ENCODE measurements around the gene TANC2. TPM values are rescaled to one million over a fixed set of nuclear protein-coding genes. Genes with fewer than 3 reads are reported as not detected.

The TANC2 gene
- total and polyA plus RNA-seq, 9 of the 15 experiments (the other 6 are each of a cell fraction or from before 2014, with no cell fraction given), result 0.46 to 7.8 (median 4.5) TPM

GRCh38 chr17:62927083-62927482 is 39.0 kb upstream of the TANC2 start:
- POLR2A ChIA-PET, result interaction anchor here (0.6 kb wide), 1 partner anchor 61 kb away, joined by 3 read pairs; no protein-coding TSS in a partner anchor

GRCh38 chr17:62929320-62929719 is 36.7 kb upstream of the TANC2 start:
- CTCF ChIA-PET (ENCODE audit: low intra/inter-chr PET ratio), result no interaction called here
- ATAC-seq, result no peak
- Histone ChIP-seq H3K27ac (ENCODE audit: extremely low read depth, low read depth, low read length) (no peak overlapping the region), H3K9me1 (ENCODE audit: control insufficient read depth, insufficient read depth, low read length) (no peaks in the 10 kb centered on the region), H3K9me3 (replicated peaks; ENCODE audit: control insufficient read depth, insufficient read depth, low read depth, low read length) (no peaks in the 10 kb centered on the region), H3K4me2 (ENCODE audit: insufficient read depth, low read length) (no peak overlapping the region), H2AFZ (ENCODE audit: low read depth, low read length) (no peak overlapping the region), H3K4me1 (replicated peaks in 1 of 2; ENCODE audit: control insufficient read depth in 2 of 2, insufficient read depth in 2 of 2, low read length in 2 of 2) (no peaks in the 10 kb centered on the region), H3K79me2 (ENCODE audit: control insufficient read depth, insufficient read depth, low read length) (no peaks in the 10 kb centered on the region), H3K4me3 (no peak overlapping the region), H3K36me3 (ENCODE audit: control insufficient read depth, insufficient read depth, low read length) (no peaks in the 10 kb centered on the region), H3K9ac (ENCODE audit: insufficient read depth in 1 of 2, low read depth in 2 of 2, low read length in 2 of 2) (no peak overlapping the region), H4K20me1 (replicated peaks; ENCODE audit: control insufficient read depth, insufficient read depth, low read length) (no peaks in the 10 kb centered on the region), H3K27me3 (ENCODE audit: control insufficient read depth in 2 of 2, insufficient read depth in 2 of 2, low read length in 2 of 2) (peaks cover 9 to 13% of the 10 kb centered on the region in 2 experiments; a peak in 4 of 5 replicates)
- no peak for FAIRE-seq
- intact Hi-C loops (cut with micrococcal nuclease), result no loop called here
- no peak for DNase-seq (ENCODE audit: extremely low read depth in 1 of 4, low spot score in 3 of 4)
- in situ Hi-C loops (cut with MboI), result no loop called here
- POLR2A ChIA-PET, result interaction anchor here (1.6 kb wide), 1 partner anchor 11 kb away, joined by 5 read pairs; no protein-coding TSS in a partner anchor
- BruUV-seq (replicated peaks), result no TSS peak
- WGBS (ENCODE audit: insufficient coverage, low coverage, missing lambda C conversion rate), result 0% methylated on average over 2 of the region's 2 CpGs
- TF ChIP-seq HDGF (IDR thresholded peaks at IDR 0.05) (no peak), TFE3 (CRISPR knock-in tag; IDR thresholded peaks at IDR 0.05) (peak; percentile 87), C11orf30 (IDR thresholded peaks at IDR 0.05; ENCODE audit: low read depth) (0 out of 2 replicates have a peak, but pooled peaks have one; percentile 7)

More at GRCh38 chr17:62927083-62927482, 39.0 kb upstream of the TANC2 start:
- Histone ChIP-seq H3K4me1 (replicated peaks in 1 of 2; ENCODE audit: control insufficient read depth in 2 of 2, insufficient read depth in 2 of 2, low read length in 2 of 2) (no peaks in the 10 kb centered on the region), H2AFZ (ENCODE audit: low read depth, low read length) (no peak overlapping the region), H3K9me1 (ENCODE audit: control insufficient read depth, insufficient read depth, low read length) (no peaks in the 10 kb centered on the region), H3K4me3 (no peak overlapping the region), H4K20me1 (replicated peaks; ENCODE audit: control insufficient read depth, insufficient read depth, low read length) (no peaks in the 10 kb centered on the region), H3K4me2 (ENCODE audit: insufficient read depth, low read length) (no peak overlapping the region), H3K9me3 (replicated peaks; ENCODE audit: control insufficient read depth, insufficient read depth, low read depth, low read length) (no peaks in the 10 kb centered on the region), H3K27me3 (ENCODE audit: control insufficient read depth in 2 of 2, insufficient read depth in 2 of 2, low read length in 2 of 2) (peaks cover 0 to 6% of the 10 kb centered on the region in 2 experiments; a peak in 2 of 5 replicates), H3K27ac (ENCODE audit: extremely low read depth, low read depth, low read length) (no peak overlapping the region), H3K9ac (ENCODE audit: insufficient read depth in 1 of 2, low read depth in 2 of 2, low read length in 2 of 2) (no peak overlapping the region), H3K36me3 (ENCODE audit: control insufficient read depth, insufficient read depth, low read length) (no peaks in the 10 kb centered on the region), H3K79me2 (ENCODE audit: control insufficient read depth, insufficient read depth, low read length) (no peaks in the 10 kb centered on the region)
- in situ Hi-C loops (cut with MboI), result no loop called here
- TF ChIP-seq ZFX (CRISPR knock-in tag; IDR thresholded peaks at IDR 0.05) (no peak), ZSCAN32 (CRISPR knock-in tag; IDR thresholded peaks at IDR 0.05) (no peak), WHSC1 (IDR thresholded peaks at IDR 0.05; ENCODE audit: low read length) (no peak), EGR1 (conservative IDR thresholded peaks at IDR 0.05) (peak; percentile 36; the same call in 1 of the 2 replicates), HMBOX1 (IDR thresholded peaks at IDR 0.05) (no peak)
- intact Hi-C loops (cut with micrococcal nuclease), result no loop called here
- CTCF ChIA-PET (ENCODE audit: low intra/inter-chr PET ratio), result no interaction called here
- DNase-seq (ENCODE audit: extremely low read depth in 1 of 4, low spot score in 3 of 4) (no peak), FAIRE-seq (no peak), ATAC-seq (no peak)
- 8% methylated on average over 6 of the region's 6 CpGs for WGBS (ENCODE audit: insufficient coverage, low coverage, missing lambda C conversion rate)
- no TSS peak for BruUV-seq (replicated peaks)
